GM12878 (cell line): ENCODE measurements around the gene WDR53.
"Not testable (repeated sequence)": the region's sequence is repeated elsewhere in the genome, so short reads cannot be mapped to it uniquely, and the experiment has no call there.

Experiments used
- NBN ChIP-seq: fragments of 450-650 bp; IDR thresholded peaks from 2 replicates; pipeline ENCODE4 v1.6.1; 2016
- NFYB ChIP-seq: IDR thresholded peaks from 2 replicates; pipeline ENCODE4 v1.6.1; 2011; ENCODE audit warnings: low read depth, mild to moderate bottlenecking, low read length, improper control_type of control experiment, moderate library complexity; ENCODE audit not compliant: insufficient read depth

- TF ChIP-seq NBN, NFYB: not testable (repeated sequence)
These were observed 56.5 kb downstream of the WDR53 start for GRCh38 chr3:196511646-196512425.
